ENCODE data around the gene MINDY4. TPM values are rescaled to one million over a fixed set of nuclear protein-coding genes. Genes with fewer than 3 reads are reported as not detected.

MINDY4 gene
- total RNA-seq, 6 experiments from 2014 or later, result 1.2 to 3.2 (median 2.3) TPM

DNA sequence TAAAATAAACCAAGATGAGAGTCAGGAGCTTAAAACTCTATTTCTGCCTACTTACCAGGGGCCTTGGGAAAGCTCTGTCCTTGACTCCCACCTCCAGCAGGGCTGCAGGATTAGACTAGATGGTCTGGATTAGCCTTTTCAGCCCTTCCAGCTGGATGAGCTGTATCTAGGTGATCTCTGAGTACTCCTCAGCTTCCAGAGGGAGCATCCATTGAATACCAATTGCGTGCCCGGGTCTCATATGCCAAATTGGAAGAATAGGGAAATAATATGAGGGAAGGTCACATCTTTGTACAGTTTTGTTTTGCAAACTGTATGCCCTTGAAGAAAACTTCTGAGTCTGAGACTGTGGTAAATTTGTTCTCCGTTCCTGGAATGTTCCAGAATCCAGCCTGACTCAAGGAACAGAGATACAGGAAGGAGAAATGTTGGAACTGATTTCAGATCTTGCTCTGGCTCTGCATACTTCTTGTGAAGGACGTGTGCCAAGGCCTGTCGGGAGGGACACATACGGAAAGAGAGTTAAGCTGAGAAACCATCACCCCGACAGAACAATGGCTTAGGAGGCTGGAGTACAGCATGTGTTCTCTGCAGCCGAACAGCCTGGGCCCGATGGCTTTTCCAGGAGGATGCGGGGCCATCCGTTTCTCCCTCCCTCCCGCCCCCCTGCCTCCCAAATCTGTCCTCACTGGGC, 44.9 kb downstream of the MINDY4 start:
- ATAC-seq (peak; percentile 11 to 64 (median 37)), DNase-seq (no peak)
- Histone ChIP-seq H3K4me3 (no peak overlapping the region), H3K36me3 (no peaks in the 10 kb centered on the region), H3K4me1 (no peaks in the 10 kb centered on the region), H3K9me3 (no peaks in the 10 kb centered on the region), H3K27ac (peak overlapping the region in 1 of 3 donors; percentile 66), H3K27me3 (no peaks in the 10 kb centered on the region)
- intact Hi-C loops (cut with DNase I), result no loop called here
- TF ChIP-seq, protein P1, sequence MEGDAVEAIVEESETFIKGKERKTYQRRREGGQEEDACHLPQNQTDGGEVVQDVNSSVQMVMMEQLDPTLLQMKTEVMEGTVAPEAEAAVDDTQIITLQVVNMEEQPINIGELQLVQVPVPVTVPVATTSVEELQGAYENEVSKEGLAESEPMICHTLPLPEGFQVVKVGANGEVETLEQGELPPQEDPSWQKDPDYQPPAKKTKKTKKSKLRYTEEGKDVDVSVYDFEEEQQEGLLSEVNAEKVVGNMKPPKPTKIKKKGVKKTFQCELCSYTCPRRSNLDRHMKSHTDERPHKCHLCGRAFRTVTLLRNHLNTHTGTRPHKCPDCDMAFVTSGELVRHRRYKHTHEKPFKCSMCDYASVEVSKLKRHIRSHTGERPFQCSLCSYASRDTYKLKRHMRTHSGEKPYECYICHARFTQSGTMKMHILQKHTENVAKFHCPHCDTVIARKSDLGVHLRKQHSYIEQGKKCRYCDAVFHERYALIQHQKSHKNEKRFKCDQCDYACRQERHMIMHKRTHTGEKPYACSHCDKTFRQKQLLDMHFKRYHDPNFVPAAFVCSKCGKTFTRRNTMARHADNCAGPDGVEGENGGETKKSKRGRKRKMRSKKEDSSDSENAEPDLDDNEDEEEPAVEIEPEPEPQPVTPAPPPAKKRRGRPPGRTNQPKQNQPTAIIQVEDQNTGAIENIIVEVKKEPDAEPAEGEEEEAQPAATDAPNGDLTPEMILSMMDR (IDR thresholded peaks at IDR 0.05), result no peak
- no peak for TF ChIP-seq POLR2A (IDR thresholded peaks at IDR 0.05)
- 85% methylated on average over 6 of the region's 12 CpGs for whole genome bisulfite sequencing (ENCODE audit: insufficient coverage, low coverage, low lambda C conversion rate, missing lambda C conversion rate)

DNA sequence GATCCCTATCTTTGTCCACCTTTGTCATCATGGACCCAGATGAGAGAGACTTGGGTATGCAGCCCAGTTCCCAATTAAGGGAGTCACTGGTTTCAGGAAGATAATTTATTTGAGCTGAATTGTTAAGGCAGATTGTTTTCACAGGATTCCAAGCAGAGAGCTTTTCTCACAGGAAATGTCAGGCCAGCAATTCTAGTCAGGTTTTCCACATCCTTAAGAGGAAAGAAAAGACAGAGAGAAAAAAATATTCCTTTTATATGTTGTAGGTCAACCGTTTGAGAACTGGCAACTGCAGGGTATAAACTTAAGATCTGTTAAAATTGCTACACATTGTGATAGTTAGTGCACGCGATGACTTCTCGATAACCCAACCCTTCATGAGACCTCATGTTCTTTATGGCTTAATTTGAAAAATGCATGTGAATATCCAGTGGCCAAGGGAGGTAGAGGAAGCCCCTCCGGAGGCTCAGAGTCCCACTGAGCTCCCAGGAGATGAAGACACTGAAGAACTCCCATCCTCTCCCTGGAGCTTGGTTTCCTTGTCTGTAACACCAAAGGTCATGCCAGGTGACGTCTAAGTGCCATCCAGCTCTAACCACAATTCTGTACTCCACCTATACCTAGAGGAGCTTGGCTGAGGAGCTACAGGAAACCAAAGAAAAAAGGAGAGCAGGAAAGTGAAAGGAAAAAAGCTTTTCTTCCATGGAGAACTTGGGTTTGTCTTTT, 45.6 kb downstream of the MINDY4 start:
- Histone ChIP-seq H3K36me3 (no peaks in the 10 kb centered on the region), H3K9me3 (no peaks in the 10 kb centered on the region), H3K27ac (peak overlapping the region in 1 of 3 donors; percentile 66), H3K27me3 (no peaks in the 10 kb centered on the region), H3K4me1 (no peaks in the 10 kb centered on the region), H3K4me3 (no peak overlapping the region)
- ATAC-seq, result peak in 1 of 4 donors; percentile 55
- no peak for TF ChIP-seq POLR2A (IDR thresholded peaks at IDR 0.05)
- TF ChIP-seq, protein P1 (IDR thresholded peaks at IDR 0.05), result no peak
- 64% methylated on average over 4 of the region's 6 CpGs for WGBS (ENCODE audit: insufficient coverage, low coverage, low lambda C conversion rate, missing lambda C conversion rate)
- intact Hi-C loops (cut with DNase I), result no loop called here
- no peak for DNase-seq

DNA sequence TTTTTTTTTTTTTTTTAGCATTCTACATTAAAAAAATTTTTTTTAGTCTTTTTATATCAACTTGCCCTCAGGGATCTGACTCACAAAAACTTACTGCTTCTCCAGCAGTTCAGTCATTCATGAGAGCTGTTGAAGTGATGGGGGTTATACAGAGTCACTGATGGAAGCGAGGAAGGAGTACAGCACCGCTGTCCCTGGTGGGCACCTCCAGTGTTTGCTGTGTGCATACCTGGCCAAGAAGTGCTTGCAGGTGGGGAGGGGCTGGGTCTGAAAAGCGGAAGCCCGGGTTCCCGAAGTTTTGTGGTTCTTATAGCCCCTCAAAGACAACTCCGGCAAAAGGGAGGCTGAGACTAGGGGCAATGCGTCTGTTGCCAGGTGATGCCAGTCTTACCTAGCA, 46.2 kb downstream of the MINDY4 start:
- WGBS (ENCODE audit: insufficient coverage, low coverage, low lambda C conversion rate, missing lambda C conversion rate), result 92% methylated on average over 2 of the region's 7 CpGs
- no peaks in the 10 kb centered on the region for H3K4me1 ChIP-seq
- TF ChIP-seq POLR2A (IDR thresholded peaks at IDR 0.05), result no peak
- TF ChIP-seq, protein P1 (IDR thresholded peaks at IDR 0.05), result no peak
- H3K27ac ChIP-seq, result no peak overlapping the region
- no peak overlapping the region for H3K4me3 ChIP-seq
- no peaks in the 10 kb centered on the region for H3K9me3 ChIP-seq
- ATAC-seq (no peak), DNase-seq (no peak)
- intact Hi-C loops (cut with DNase I), result no loop called here
- no peaks in the 10 kb centered on the region for H3K36me3 ChIP-seq
- no peaks in the 10 kb centered on the region for H3K27me3 ChIP-seq

DNA sequence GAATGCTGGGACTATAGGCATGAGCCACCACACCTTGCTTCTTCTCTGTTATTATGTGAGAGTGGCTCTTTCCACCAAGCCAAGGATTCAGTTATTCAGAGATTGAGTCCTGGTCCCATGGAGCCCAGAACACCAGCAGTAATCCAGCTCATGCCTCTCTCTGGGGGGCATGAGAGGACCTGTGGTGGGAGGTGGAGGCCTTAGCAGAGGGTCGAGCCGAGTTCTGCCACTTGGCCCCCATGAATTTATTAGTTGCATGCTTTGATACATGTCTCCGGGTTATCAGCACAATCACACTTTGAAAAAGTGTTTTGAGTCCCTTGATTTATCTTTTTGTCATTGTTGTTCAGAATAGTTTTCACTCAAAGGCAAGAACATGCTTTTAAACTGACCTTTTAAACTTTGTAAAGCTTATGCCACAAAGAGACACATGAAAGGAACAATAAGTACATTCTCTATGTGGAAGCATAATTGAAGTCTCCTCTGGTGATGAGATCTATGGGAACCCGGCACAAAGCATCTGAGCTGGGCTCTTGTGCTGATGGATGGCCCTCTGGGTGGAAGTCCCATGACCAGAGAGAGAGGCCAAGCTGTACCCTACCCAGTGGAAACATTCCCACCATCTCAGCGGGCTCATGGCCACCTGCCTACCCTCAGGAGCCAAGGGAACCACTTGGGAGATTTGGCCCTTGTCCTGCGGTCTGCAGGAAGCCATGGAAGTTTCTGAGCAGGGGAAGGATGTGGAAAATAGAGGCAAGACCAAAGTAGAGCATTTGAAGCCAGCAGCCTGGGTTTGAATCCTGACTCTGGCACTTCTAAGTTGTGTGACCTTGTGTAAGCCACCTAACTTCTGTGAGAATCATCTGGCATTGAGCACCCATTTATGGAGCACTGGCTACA, 53.9 kb downstream of the MINDY4 start:
- no peaks in the 10 kb centered on the region for H3K36me3 ChIP-seq
- ATAC-seq (no peak), DNase-seq (no peak)
- no peak for TF ChIP-seq POLR2A (IDR thresholded peaks at IDR 0.05)
- TF ChIP-seq, protein P1 (IDR thresholded peaks at IDR 0.05), result no peak
- no peaks in the 10 kb centered on the region for H3K9me3 ChIP-seq
- intact Hi-C loops (cut with DNase I), result no loop called here
- no peaks in the 10 kb centered on the region for H3K27me3 ChIP-seq
- no peaks in the 10 kb centered on the region for H3K4me1 ChIP-seq
- no peak overlapping the region for H3K4me3 ChIP-seq
- H3K27ac ChIP-seq, result no peak overlapping the region
- 56% methylated on average over 4 of the region's 6 CpGs for WGBS (ENCODE audit: insufficient coverage, low coverage, low lambda C conversion rate, missing lambda C conversion rate)

All from right lobe of liver (tissue), 6 donors.